ENCODE measurements around the gene CDC42EP4.

CDC42EP4 gene

GRCh38 chr17:73297934-73298861 is 13.6 kb downstream of the CDC42EP4 start (continued):
- TF ChIP-seq ZBTB26 (tag by site-specific recombination; optimal IDR thresholded peaks at IDR 0.05) (no peak), ZBTB17 (tag by site-specific recombination; IDR thresholded peaks at IDR 0.05) (peak; percentile 74), ZIC2 (tag by site-specific recombination; IDR thresholded peaks at IDR 0.05) (peak; percentile 39), TRIM28 (IDR thresholded peaks at IDR 0.05; ENCODE audit: borderline replicate concordance, low read length) (peak; percentile 73), ZFHX2 (tag by site-specific recombination; conservative IDR thresholded peaks at IDR 0.05) (peak; percentile 49), PRDM1 (tag by site-specific recombination; IDR thresholded peaks at IDR 0.05) (no peak), TSHZ1 (tag by site-specific recombination; IDR thresholded peaks at IDR 0.05; ENCODE audit: borderline replicate concordance) (no peak), MYNN (tag by site-specific recombination; IDR thresholded peaks at IDR 0.05; ENCODE audit: borderline replicate concordance) (no peak), ZNF623 (tag by site-specific recombination; IDR thresholded peaks at IDR 0.05) (no peak), SCRT2 (tag by site-specific recombination; IDR thresholded peaks at IDR 0.05) (peak; percentile 24; the same call in 1 of the 2 replicates), EGR2 (tag by site-specific recombination; IDR thresholded peaks at IDR 0.05; ENCODE audit: low read depth) (peak; percentile 58)

- H3K36me3 ChIP-seq (ENCODE audit: control insufficient read depth in 2 of 2, insufficient read depth in 1 of 2, low read length in 2 of 2): peaks cover 0 to 3% of the 10 kb centered on the region in 2 experiments; a peak in 2 of 3 replicates
- ChIA-PET CTCF (interaction anchor here (0.6 to 1.4 kb wide), 2 partner anchors 9 to 15 kb away, joined by 3 to 4 read pairs; no protein-coding TSS in a partner anchor), POLR2A (no interaction called here)
- no peak overlapping the region for H3K4me3 ChIP-seq (ENCODE audit: low read depth, low read length)
- H3K4me1 ChIP-seq (ENCODE audit: control insufficient read depth, insufficient read depth, low read length): no peaks in the 10 kb centered on the region; the same call in 1 of the 2 replicates
- H3K27ac ChIP-seq (ENCODE audit: extremely low read depth, low read depth, low read length): no peak overlapping the region
- no peak for TF ChIP-seq ZNF791 (tag by site-specific recombination; IDR thresholded peaks at IDR 0.05)
- TF ChIP-seq ZNF654 (tag by site-specific recombination; IDR thresholded peaks at IDR 0.05; ENCODE audit: low read depth): no peak
- TF ChIP-seq ZNF660 (tag by site-specific recombination; IDR thresholded peaks at IDR 0.05): no peak
- no peak for TF ChIP-seq ZNF2 (tag by site-specific recombination; IDR thresholded peaks at IDR 0.05)
- TF ChIP-seq ZNF112 (tag by site-specific recombination; IDR thresholded peaks at IDR 0.05): no peak
- no peaks in the 10 kb centered on the region for H3K9me3 ChIP-seq (ENCODE audit: control insufficient read depth, insufficient read depth, low read depth, low read length)
Measured at GRCh38 chr17:73293480-73293911, 18.3 kb downstream of the CDC42EP4 start.

- no peaks in the 10 kb centered on the region; the same call in 1 of the 2 replicates for H3K4me1 ChIP-seq (ENCODE audit: control insufficient read depth, insufficient read depth, low read length)
- POLR2A ChIA-PET: no interaction called here
- TF ChIP-seq ZBTB17 (tag by site-specific recombination; IDR thresholded peaks at IDR 0.05): peak; percentile 37; the same call in 1 of the 2 replicates
- no peak for TF ChIP-seq MYNN (tag by site-specific recombination; IDR thresholded peaks at IDR 0.05; ENCODE audit: borderline replicate concordance)
- CTCF ChIA-PET: interaction anchor here (1.4 kb wide), 1 partner anchor 15 kb away, joined by 4 read pairs; no protein-coding TSS in a partner anchor
- peaks cover 0 to 3% of the 10 kb centered on the region in 2 experiments; a peak in 2 of 3 replicates for H3K36me3 ChIP-seq (ENCODE audit: control insufficient read depth in 2 of 2, insufficient read depth in 1 of 2, low read length in 2 of 2)
- H3K27ac ChIP-seq (ENCODE audit: extremely low read depth, low read depth, low read length): no peak overlapping the region
- no peak overlapping the region for H3K4me3 ChIP-seq (ENCODE audit: low read depth, low read length)
- H3K9me3 ChIP-seq (ENCODE audit: control insufficient read depth, insufficient read depth, low read depth, low read length): no peaks in the 10 kb centered on the region
Measured at GRCh38 chr17:73293031-73293430, 18.8 kb downstream of the CDC42EP4 start.

Measured in HEK293 (cell line).